NB4 (cell line): Measurements from ENCODE around the gene KRT3.

Experiments
- DNase-seq: peaks from one replicate; pipeline ENCODE4 v3.0.0; 2010; ENCODE audit warnings: low read depth
- H3K4me3 ChIP-seq: one replicate; pipeline ENCODE4 v1.5.1; 2011; ENCODE audit warnings: mild to moderate bottlenecking, low read depth, low read length, moderate library complexity
- MYC ChIP-seq: IDR thresholded peaks from 2 replicates; pipeline ENCODE4 v1.6.1; 2011; ENCODE audit warnings: low read depth, low read length
- POLR2A ChIP-seq: IDR thresholded peaks from 2 replicates; pipeline ENCODE4 v1.6.1; 2011; ENCODE audit warnings: mild to moderate bottlenecking; ENCODE audit not compliant: insufficient read length; ENCODE audit errors: extremely low read depth
- TF ChIP-seq, protein P1 (sequence below): IDR thresholded peaks from one replicate; pipeline ENCODE4 v1.5.1; 2012; ENCODE audit warnings: low read depth, low read length
- TF ChIP-seq, protein P2 (sequence below): IDR thresholded peaks from 2 replicates; pipeline ENCODE4 v1.6.1; 2011; ENCODE audit warnings: low read depth, low read length

The KRT3 gene

DNA sequence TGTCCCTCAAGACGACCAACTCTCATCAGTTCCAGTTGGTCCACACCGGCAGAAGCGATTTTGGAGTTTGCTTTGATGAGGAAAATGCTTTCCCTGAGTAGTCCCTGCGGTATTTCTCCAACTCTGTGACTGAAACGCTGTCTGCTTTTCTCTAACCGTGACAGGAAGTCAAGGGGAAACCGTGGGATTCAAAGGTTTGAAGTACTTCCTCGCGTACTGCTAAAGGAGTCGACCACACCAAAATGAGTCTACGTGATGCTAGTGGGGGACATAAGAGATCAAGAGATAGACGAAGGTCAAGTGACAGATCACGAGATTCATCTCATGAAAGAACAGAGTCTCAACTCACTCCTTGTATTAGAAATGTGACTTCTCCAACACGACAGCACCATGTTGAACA lies 47.3 kb downstream of the KRT3 start:
- no peak for DNase-seq
- TF ChIP-seq, protein P1, sequence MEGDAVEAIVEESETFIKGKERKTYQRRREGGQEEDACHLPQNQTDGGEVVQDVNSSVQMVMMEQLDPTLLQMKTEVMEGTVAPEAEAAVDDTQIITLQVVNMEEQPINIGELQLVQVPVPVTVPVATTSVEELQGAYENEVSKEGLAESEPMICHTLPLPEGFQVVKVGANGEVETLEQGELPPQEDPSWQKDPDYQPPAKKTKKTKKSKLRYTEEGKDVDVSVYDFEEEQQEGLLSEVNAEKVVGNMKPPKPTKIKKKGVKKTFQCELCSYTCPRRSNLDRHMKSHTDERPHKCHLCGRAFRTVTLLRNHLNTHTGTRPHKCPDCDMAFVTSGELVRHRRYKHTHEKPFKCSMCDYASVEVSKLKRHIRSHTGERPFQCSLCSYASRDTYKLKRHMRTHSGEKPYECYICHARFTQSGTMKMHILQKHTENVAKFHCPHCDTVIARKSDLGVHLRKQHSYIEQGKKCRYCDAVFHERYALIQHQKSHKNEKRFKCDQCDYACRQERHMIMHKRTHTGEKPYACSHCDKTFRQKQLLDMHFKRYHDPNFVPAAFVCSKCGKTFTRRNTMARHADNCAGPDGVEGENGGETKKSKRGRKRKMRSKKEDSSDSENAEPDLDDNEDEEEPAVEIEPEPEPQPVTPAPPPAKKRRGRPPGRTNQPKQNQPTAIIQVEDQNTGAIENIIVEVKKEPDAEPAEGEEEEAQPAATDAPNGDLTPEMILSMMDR = no peak
- TF ChIP-seq MYC = no peak
- TF ChIP-seq, protein P2, sequence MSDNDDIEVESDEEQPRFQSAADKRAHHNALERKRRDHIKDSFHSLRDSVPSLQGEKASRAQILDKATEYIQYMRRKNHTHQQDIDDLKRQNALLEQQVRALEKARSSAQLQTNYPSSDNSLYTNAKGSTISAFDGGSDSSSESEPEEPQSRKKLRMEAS = no peak
- no peak for TF ChIP-seq POLR2A
- no peak overlapping the region for H3K4me3 ChIP-seq

DNA sequence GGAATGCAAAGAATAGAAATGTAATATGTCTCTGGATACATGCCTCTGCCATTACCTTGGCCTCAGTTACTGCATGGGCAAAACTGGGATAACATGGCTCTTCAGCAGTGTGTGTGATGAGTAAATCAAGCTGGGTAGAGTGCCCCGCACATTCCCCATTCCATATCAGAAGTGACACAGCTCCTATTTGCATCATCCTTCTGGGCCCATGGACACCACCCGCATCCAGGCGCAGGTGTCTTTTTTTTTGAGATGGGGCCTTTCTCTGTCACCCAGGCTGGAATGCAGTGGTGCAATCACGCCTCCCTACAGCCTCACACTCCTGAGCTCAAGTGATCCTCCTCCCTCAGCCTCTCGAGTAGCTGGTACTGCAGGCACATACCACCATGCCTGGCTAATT lies 50.4 kb downstream of the KRT3 start:
- DNase-seq = no peak
- TF ChIP-seq MYC = no peak
- TF ChIP-seq, protein P1 = no peak
- no peak for TF ChIP-seq POLR2A
- TF ChIP-seq, protein P2 = no peak
- no peak overlapping the region for H3K4me3 ChIP-seq

DNA sequence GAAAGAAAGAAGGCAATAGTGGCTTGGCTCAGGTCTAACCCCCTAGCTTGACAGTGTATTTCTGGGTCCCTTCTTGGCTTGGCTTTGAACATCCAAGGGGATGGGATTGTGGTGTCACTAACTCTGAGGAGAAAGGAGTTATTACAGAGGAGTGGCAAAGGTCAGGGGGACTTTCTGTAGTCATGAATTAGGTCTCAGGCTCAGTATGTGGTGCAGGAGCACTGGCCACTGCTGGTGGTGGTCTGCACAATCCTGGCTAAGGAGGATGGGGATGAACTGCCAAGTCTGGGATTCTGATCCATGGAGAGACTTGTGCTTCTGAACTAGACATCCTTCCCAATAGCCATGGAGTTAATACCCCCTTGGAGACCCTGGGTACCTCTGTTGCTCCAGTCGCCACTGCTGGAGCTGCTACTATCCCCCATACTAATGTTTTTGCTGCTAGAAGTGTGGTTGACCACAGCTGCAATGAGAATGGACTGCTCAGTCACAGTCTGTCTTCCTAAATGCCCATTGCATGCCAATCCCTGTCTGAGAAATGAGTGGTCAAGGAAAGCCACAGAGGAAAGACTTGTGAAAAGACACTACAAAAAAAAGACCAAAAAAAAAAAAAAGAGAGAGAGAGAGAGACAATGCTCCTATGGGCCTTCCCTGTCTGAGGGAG lies 51.3 kb downstream of the KRT3 start:
- DNase-seq = no peak
- TF ChIP-seq POLR2A (no peak), MYC (no peak)
- TF ChIP-seq, protein P2 = no peak
- TF ChIP-seq, protein P1 = no peak
- no peak overlapping the region for H3K4me3 ChIP-seq

DNA sequence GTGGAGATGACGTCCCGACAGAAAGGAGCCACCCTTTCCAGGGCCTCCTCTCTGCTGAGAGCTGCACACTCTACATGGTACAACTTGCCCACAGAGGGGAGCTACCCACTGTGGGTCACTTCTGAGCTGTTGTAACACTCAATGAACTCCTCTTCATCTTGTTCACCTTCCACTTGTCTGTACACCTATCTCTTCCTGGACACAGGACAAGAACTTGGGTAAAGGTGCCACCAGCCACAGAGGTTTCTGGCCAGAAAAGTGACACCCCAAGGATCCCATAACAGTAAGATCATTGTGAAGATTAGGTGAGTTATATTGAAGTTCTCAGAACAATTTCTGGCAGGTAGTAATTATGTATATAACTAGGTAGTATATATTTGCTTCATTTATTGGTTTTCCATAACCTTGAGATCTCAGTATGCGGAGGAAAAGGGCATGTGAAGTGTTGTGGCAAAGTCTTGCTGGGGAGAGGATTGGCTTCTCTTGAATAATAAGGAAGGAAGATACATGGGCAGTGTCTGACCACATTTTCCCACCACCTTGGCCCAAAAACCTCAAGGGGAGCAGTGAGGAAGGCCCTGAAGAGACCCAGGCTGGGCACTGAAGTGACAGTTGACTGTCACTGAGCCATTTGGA lies 53.0 kb downstream of the KRT3 start:
- no peak overlapping the region for H3K4me3 ChIP-seq
- no peak for DNase-seq
- TF ChIP-seq MYC = no peak
- TF ChIP-seq, protein P1 = no peak
- no peak for TF ChIP-seq POLR2A
- TF ChIP-seq, protein P2 = no peak

DNA sequence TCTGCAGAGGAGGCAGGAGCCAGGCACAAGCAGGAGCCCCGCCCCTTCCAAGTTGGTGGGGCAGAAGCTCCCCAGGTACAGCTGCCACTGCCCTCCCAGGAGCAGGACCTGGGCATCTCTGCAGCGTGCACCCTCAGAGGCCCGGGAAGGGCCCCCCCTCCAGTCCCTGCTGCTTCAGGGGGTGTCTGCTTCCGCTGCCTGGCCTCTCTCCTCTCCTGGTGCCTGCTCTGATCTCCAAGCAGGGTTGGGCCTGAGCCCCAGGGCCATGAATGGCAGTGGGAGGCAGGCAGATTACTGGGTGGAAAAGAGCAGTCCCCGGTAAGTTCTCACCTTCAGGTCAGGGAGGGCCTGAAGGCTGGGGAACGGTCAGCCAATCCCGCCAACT lies 53.7 kb downstream of the KRT3 start:
- no peak overlapping the region for H3K4me3 ChIP-seq
- TF ChIP-seq, protein P1 = no peak
- TF ChIP-seq, protein P2 = no peak
- TF ChIP-seq POLR2A = no peak
- TF ChIP-seq MYC = no peak
- DNase-seq = no peak
